ENCODE results near the gene SCAF8. TPM values are rescaled to one million over a fixed set of nuclear protein-coding genes. Genes with fewer than 3 reads are reported as not detected.

Gene SCAF8
- total and polyA plus RNA-seq, 9 of the 15 experiments (the other 6 are each of a cell fraction or from before 2014, with no cell fraction given): 10.5 to 46.6 (median 23.2) TPM

GRCh38 chr6:154733626-154734382 lies 588 bp downstream of the SCAF8 start (continued):
- TF ChIP-seq ZNF639 (CRISPR knock-in tag; conservative IDR thresholded peaks at IDR 0.05 in 1 of 2, IDR thresholded peaks at IDR 0.05 in 1 of 2) (no peak; a peak in 1 of 4 replicates), EGR1 (conservative IDR thresholded peaks at IDR 0.05) (peak; percentile 61), PCBP2 (IDR thresholded peaks at IDR 0.05; ENCODE audit: low read depth, low read length, poor library complexity, severe bottlenecking) (peak; percentile 91), ATF1 (CRISPR knock-in tag; IDR thresholded peaks at IDR 0.05) (no peak), ATF1 (tag; IDR thresholded peaks at IDR 0.05) (peak; percentile 71), CBFB (CRISPR knock-in tag; IDR thresholded peaks at IDR 0.05) (no peak; the same call in 1 of the 2 replicates), CEBPB (tag; IDR thresholded peaks at IDR 0.05) (no peak), SMARCC2 (IDR thresholded peaks at IDR 0.05; ENCODE audit: low read depth) (no peak), ZNF224 (CRISPR knock-in tag; IDR thresholded peaks at IDR 0.05) (no peak), ZNF551 (CRISPR knock-in tag; IDR thresholded peaks at IDR 0.05) (no peak), PHTF2 (CRISPR knock-in tag; IDR thresholded peaks at IDR 0.05) (no peak), XRCC4 (IDR thresholded peaks at IDR 0.05; ENCODE audit: extremely low read depth, insufficient read depth, insufficient read length) (no peak), HDAC2 (IDR thresholded peaks at IDR 0.05) (0 out of 2 replicates have a peak, but pooled peaks have one; percentile 45), HSF4 (CRISPR knock-in tag; IDR thresholded peaks at IDR 0.05; ENCODE audit: borderline replicate concordance) (no peak), CEBPG (CRISPR knock-in tag; IDR thresholded peaks at IDR 0.05) (no peak), CEBPG (tag; conservative IDR thresholded peaks at IDR 0.05 in 1 of 2, IDR thresholded peaks at IDR 0.05 in 1 of 2) (no peak), SIRT6 (IDR thresholded peaks at IDR 0.05; ENCODE audit: low read depth, low read length) (no peak), SMARCA4 (IDR thresholded peaks at IDR 0.05) (no peak), MTA1 (IDR thresholded peaks at IDR 0.05; ENCODE audit: borderline replicate concordance) (no peak), ZNF318 (IDR thresholded peaks at IDR 0.05; ENCODE audit: borderline replicate concordance in 1 of 2, low read depth in 1 of 2) (no peak)

Measured in K562 (cell line).